C4-2B (cell line): Measurements from ENCODE around the gene PLA2G6.

Experiments used
- H3K27ac ChIP-seq: fragments of 450-650 bp; 2 replicates; pipeline ENCODE4 v1.5.1; 2017
- CTCF ChIP-seq: fragments of 450-650 bp; conservative IDR thresholded peaks from 2 replicates; pipeline ENCODE4 v1.5.1; 2017; ENCODE audit warnings: mild to moderate bottlenecking
- ZFX ChIP-seq: fragments of 450-650 bp; IDR thresholded peaks from 2 replicates; pipeline ENCODE4 v1.6.1; 2017

The PLA2G6 gene

GRCh38 chr22:38176170-38176741 lies 5.4 kb downstream of the PLA2G6 start:
- H3K27ac ChIP-seq = peak overlapping the region; percentile 96
- TF ChIP-seq ZFX = no peak
- TF ChIP-seq CTCF = no peak

GRCh38 chr22:38175206-38176118 lies 6.2 kb downstream of the PLA2G6 start:
- TF ChIP-seq ZFX (no peak), CTCF (no peak)
- peak overlapping the region; percentile 96 for H3K27ac ChIP-seq

GRCh38 chr22:38174626-38175025 lies 7.0 kb downstream of the PLA2G6 start:
- H3K27ac ChIP-seq = no peak overlapping the region
- TF ChIP-seq CTCF (no peak), ZFX (no peak)

- H3K27ac ChIP-seq = peak overlapping the region; percentile 7; the same call in 1 of the 2 replicates
- TF ChIP-seq ZFX = no peak
- TF ChIP-seq CTCF = no peak
Observed at GRCh38 chr22:38173641-38173906, 8.1 kb downstream of the PLA2G6 start.

GRCh38 chr22:38172832-38173640 lies 8.6 kb downstream of the PLA2G6 start:
- H3K27ac ChIP-seq = peak overlapping the region; percentile 7
- TF ChIP-seq ZFX (no peak), CTCF (no peak)

- peak overlapping the region; percentile 7; the same call in 1 of the 2 replicates for H3K27ac ChIP-seq
- TF ChIP-seq CTCF (no peak), ZFX (no peak)
Observed at GRCh38 chr22:38171927-38172831, 9.5 kb downstream of the PLA2G6 start.
